ENCODE measurements around the gene NGEF. TPM values are rescaled to one million over a fixed set of nuclear protein-coding genes. Genes with fewer than 3 reads are reported as not detected.
"Not testable (repeated sequence)": the region's sequence is repeated elsewhere in the genome, so short reads cannot be mapped to it uniquely, and the experiment has no call there.

NGEF gene
- total and polyA plus RNA-seq, 8 donors = 3.3 to 7.1 (median 5.4) TPM

- H3K27me3 ChIP-seq = no peaks in the 10 kb centered on the region
Measured at GRCh38 chr2:232854082-232854481, 159.0 kb downstream of the NGEF start.

DNA sequence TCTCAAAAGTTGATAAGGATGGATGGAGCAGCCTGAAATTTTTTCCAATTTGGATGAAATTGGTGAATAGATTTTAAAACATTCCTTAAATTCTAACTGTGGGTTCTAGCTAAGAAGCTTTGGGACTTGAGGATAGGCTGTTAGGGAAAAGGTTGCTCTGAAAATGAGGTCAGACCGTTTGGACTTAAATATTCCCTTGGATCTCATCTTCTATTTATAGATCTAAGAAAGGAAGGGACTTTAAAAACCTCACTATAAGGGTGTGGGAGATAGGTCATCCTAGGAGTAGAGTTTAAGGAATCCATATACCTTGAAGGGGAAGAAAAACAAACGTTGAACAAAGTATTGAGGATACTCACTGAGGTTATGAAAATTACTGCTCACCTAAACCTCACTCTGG is 160.4 kb downstream of the NGEF start:
- Histone ChIP-seq H3K9me3 (no peaks in the 10 kb centered on the region), H3K27me3 (no peaks in the 10 kb centered on the region), H3K27ac (no peak overlapping the region), H3K4me3 (no peak overlapping the region), H3K36me3 (peaks cover 0 to 58% (median 25%) of the 10 kb centered on the region in 3 donors), H3K4me1 (no peaks in the 10 kb centered on the region)
- WGBS, 2 donors = 55 to 57% methylated on average over 2 of the region's 2 CpGs
- DNase-seq (no peak), ATAC-seq (no peak), FAIRE-seq (no peak)
- TF ChIP-seq, protein P1, sequence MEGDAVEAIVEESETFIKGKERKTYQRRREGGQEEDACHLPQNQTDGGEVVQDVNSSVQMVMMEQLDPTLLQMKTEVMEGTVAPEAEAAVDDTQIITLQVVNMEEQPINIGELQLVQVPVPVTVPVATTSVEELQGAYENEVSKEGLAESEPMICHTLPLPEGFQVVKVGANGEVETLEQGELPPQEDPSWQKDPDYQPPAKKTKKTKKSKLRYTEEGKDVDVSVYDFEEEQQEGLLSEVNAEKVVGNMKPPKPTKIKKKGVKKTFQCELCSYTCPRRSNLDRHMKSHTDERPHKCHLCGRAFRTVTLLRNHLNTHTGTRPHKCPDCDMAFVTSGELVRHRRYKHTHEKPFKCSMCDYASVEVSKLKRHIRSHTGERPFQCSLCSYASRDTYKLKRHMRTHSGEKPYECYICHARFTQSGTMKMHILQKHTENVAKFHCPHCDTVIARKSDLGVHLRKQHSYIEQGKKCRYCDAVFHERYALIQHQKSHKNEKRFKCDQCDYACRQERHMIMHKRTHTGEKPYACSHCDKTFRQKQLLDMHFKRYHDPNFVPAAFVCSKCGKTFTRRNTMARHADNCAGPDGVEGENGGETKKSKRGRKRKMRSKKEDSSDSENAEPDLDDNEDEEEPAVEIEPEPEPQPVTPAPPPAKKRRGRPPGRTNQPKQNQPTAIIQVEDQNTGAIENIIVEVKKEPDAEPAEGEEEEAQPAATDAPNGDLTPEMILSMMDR (IDR thresholded peaks at IDR 0.05) = no peak
- intact Hi-C loops (cut with DNase I) = no loop called here

More at GRCh38 chr2:232854082-232854481, 159.0 kb downstream of the NGEF start:
- DNase-seq (no peak), ATAC-seq (no peak), FAIRE-seq (no peak)
- Histone ChIP-seq H3K36me3 (peaks cover 0 to 57% (median 19%) of the 10 kb centered on the region in 3 donors), H3K4me1 (no peaks in the 10 kb centered on the region), H3K9me3 (no peaks in the 10 kb centered on the region), H3K4me3 (no peak overlapping the region), H3K27ac (no peak overlapping the region)
- 67 to 69% methylated on average over 7 of the region's 7 CpGs for WGBS, 2 donors
- TF ChIP-seq, protein P1 (IDR thresholded peaks at IDR 0.05) = no peak
- intact Hi-C loops (cut with DNase I) = no loop called here

GRCh38 chr2:232852081-232852480 is 161.0 kb downstream of the NGEF start:
- FAIRE-seq; H3K27me3 ChIP-seq; H3K4me3 ChIP-seq; intact Hi-C loops (cut with DNase I); DNase-seq; H3K27ac ChIP-seq; ATAC-seq; H3K9me3 ChIP-seq; H3K4me1 ChIP-seq: not testable (repeated sequence)
- WGBS, 2 donors = 91 to 92% methylated on average over 11 of the region's 11 CpGs
- peaks cover 0 to 60% (median 28%) of the 10 kb centered on the region in 3 donors for H3K36me3 ChIP-seq

DNA sequence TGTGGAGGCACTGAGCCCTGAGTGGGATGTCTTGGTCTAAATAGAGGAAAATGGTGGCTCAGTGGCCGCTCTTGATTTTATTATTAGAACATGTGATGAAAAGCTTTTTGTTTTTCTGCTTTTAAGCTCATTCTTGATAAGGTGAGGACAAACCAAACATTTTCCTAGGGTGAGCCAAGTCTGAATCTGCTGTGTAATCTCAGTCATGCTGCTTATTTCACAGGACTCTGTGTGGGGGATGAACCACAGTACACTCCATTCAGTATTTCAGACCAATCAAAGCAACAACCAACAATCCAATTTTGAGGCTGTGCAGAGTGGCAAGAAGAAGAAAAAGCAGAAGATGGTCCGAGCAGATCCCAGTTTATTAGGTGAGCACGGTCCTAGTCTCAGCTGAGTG is 163.0 kb downstream of the NGEF start:
- FAIRE-seq (no peak), ATAC-seq (no peak), DNase-seq (no peak)
- WGBS, 2 donors = 70 to 72% methylated on average over 3 of the region's 3 CpGs
- H3K27me3 ChIP-seq = no peaks in the 10 kb centered on the region
- H3K27ac ChIP-seq = no peak overlapping the region
- TF ChIP-seq, protein P1 (IDR thresholded peaks at IDR 0.05) = no peak
- H3K9me3 ChIP-seq = no peaks in the 10 kb centered on the region
- intact Hi-C loops (cut with DNase I) = no loop called here
- no peak overlapping the region for H3K4me3 ChIP-seq
- H3K36me3 ChIP-seq = peaks cover 2 to 63% (median 35%) of the 10 kb centered on the region in 3 donors
- H3K4me1 ChIP-seq = peaks cover 0 to 9% (median 0%) of the 10 kb centered on the region in 3 donors

GRCh38 chr2:232846055-232846454 is 167.0 kb downstream of the NGEF start:
- H3K4me1 ChIP-seq = peaks cover 0 to 9% (median 0%) of the 10 kb centered on the region in 3 donors
- H3K36me3 ChIP-seq = peaks cover 3 to 82% (median 44%) of the 10 kb centered on the region in 3 donors
- ATAC-seq = peak in 3 of 4 donors; percentile 37 to 57 (median 47)
- intact Hi-C loops (cut with DNase I) = no loop called here
- H3K9me3 ChIP-seq = no peaks in the 10 kb centered on the region
- H3K27me3 ChIP-seq = no peaks in the 10 kb centered on the region
- H3K4me3 ChIP-seq = no peak overlapping the region
- H3K27ac ChIP-seq = no peak overlapping the region
- DNase-seq = no peak
- no peak for FAIRE-seq
- TF ChIP-seq, protein P1 (IDR thresholded peaks at IDR 0.05) = no peak
